Thoracic aorta (tissue), 2 donors: ENCODE measurements around the gene ARHGAP32. TPM values are rescaled to one million over a fixed set of nuclear protein-coding genes. Genes with fewer than 3 reads are reported as not detected.

ENCODE experiments used
- ATAC-seq: fragments of 150-250 bp; one replicate; pipeline ENCODE4 v1.8.0; 2017; ENCODE audit warnings: low read depth; ENCODE audit not compliant: insufficient number of reproducible peaks, low FRiP score
- DNase-seq: peaks from one replicate; pipeline ENCODE4 v3.0.0-alpha.2; 2020; ENCODE audit warnings: low spot score
- H3K27ac ChIP-seq, 2 donors: fragments of 200-600 bp; sonication (generic); 1 replicate in 1 of 2; 2 replicates in 1 of 2; pipeline ENCODE4 v1.5.1; 2016; ENCODE audit warnings: mild to moderate bottlenecking in 2 of 2, moderate library complexity in 2 of 2
- H3K27me3 ChIP-seq: fragments of 200-600 bp; sonication (generic); replicated peaks from 2 replicates; pipeline ENCODE4 v1.6.0; 2016; ENCODE audit warnings: mild to moderate bottlenecking; ENCODE audit not compliant: insufficient read depth
- H3K36me3 ChIP-seq: fragments of 200-600 bp; sonication (generic); one replicate; pipeline ENCODE4 v1.5.1; 2016
- H3K4me1 ChIP-seq, 2 donors: fragments of 200-600 bp; sonication (generic); 1 replicate in 1 of 2; 2 replicates in 1 of 2; pipeline versions ENCODE4 v1.5.1 to v1.6.0; 2016; ENCODE audit warnings: low read depth in 2 of 2, mild to moderate bottlenecking in 1 of 2; ENCODE audit not compliant: control insufficient read depth in 1 of 2
- H3K4me3 ChIP-seq: fragments of 200-600 bp; sonication (generic); 2 replicates; pipeline ENCODE4 v1.5.1; 2016; ENCODE audit warnings: mild to moderate bottlenecking
- H3K9me3 ChIP-seq: fragments of 200-600 bp; sonication (generic); 2 replicates; pipeline ENCODE4 v1.5.1; 2016
- CTCF ChIP-seq: fragments of 200-600 bp; sonication (generic); IDR thresholded peaks from one replicate; pipeline ENCODE4 v1.5.1; 2019; ENCODE audit warnings: antibody characterized with exemption
- total RNA-seq, 2 donors: library from RNA; depleted of rRNA; stranded (reverse); fragments of >200 nt; gene quantifications; one replicate each; pipeline versions ENCODE4 v1.1.0 to v1.2.3, GENCODE V29; 2016

ARHGAP32 gene
- total RNA-seq, 2 donors from 2014 or later, result 7.9 to 13.8 TPM

- Histone ChIP-seq H3K27ac (no peak overlapping the region), H3K27me3 (no peaks in the 10 kb centered on the region), H3K9me3 (no peaks in the 10 kb centered on the region), H3K36me3 (no peaks in the 10 kb centered on the region), H3K4me3 (no peak overlapping the region), H3K4me1 (no peaks in the 10 kb centered on the region)
- no peak for DNase-seq
- TF ChIP-seq CTCF, result no peak
- no peak for ATAC-seq
Measured at GRCh38 chr11:129234978-129235377, 42.9 kb upstream of the ARHGAP32 start.

- no peak for ATAC-seq
- no peaks in the 10 kb centered on the region for H3K4me1 ChIP-seq
- no peaks in the 10 kb centered on the region for H3K27me3 ChIP-seq
- no peak overlapping the region for H3K27ac ChIP-seq
- no peak overlapping the region for H3K4me3 ChIP-seq
- peaks cover 19% of the 10 kb centered on the region for H3K9me3 ChIP-seq
- no peaks in the 10 kb centered on the region for H3K36me3 ChIP-seq
- no peak for TF ChIP-seq CTCF
- no peak for DNase-seq
Measured at GRCh38 chr11:129230006-129230405, 37.9 kb upstream of the ARHGAP32 start.

- no peaks in the 10 kb centered on the region for H3K36me3 ChIP-seq
- TF ChIP-seq CTCF, result no peak
Measured at GRCh38 chr11:129226207-129226798, 34.2 kb upstream of the ARHGAP32 start.

GRCh38 chr11:129225190-129225589 lies 33.1 kb upstream of the ARHGAP32 start:
- Histone ChIP-seq H3K27me3 (no peaks in the 10 kb centered on the region), H3K27ac (no peak overlapping the region), H3K4me1 (peaks cover 0 to 16% of the 10 kb centered on the region in 2 donors), H3K9me3 (peaks cover 19% of the 10 kb centered on the region), H3K36me3 (no peaks in the 10 kb centered on the region), H3K4me3 (no peak overlapping the region)
- DNase-seq, result no peak
- ATAC-seq, result no peak
- TF ChIP-seq CTCF, result no peak

More at GRCh38 chr11:129226207-129226798, 34.2 kb upstream of the ARHGAP32 start:
- no peaks in the 10 kb centered on the region for H3K27me3 ChIP-seq
- peaks cover 0 to 16% of the 10 kb centered on the region in 2 donors for H3K4me1 ChIP-seq
- no peak for ATAC-seq
- DNase-seq, result no peak
- no peak overlapping the region for H3K27ac ChIP-seq
- peaks cover 19% of the 10 kb centered on the region for H3K9me3 ChIP-seq
- no peak overlapping the region for H3K4me3 ChIP-seq

GRCh38 chr11:129224538-129224937 lies 32.4 kb upstream of the ARHGAP32 start:
- ATAC-seq (no peak), DNase-seq (no peak)
- Histone ChIP-seq H3K27me3 (no peaks in the 10 kb centered on the region), H3K4me3 (no peak overlapping the region), H3K36me3 (no peaks in the 10 kb centered on the region), H3K9me3 (peaks cover 19% of the 10 kb centered on the region), H3K27ac (no peak overlapping the region), H3K4me1 (peaks cover 0 to 16% of the 10 kb centered on the region in 2 donors)
- TF ChIP-seq CTCF, result no peak
